ENCODE results near the gene ZW10. TPM values are rescaled to one million over a fixed set of nuclear protein-coding genes. Genes with fewer than 3 reads are reported as not detected.

ZW10 gene
- total and polyA plus RNA-seq, 2 of the 13 experiments (the other 11 are each of a cell fraction or from before 2014, with no cell fraction given), result 5.8 to 31.3 TPM

DNA sequence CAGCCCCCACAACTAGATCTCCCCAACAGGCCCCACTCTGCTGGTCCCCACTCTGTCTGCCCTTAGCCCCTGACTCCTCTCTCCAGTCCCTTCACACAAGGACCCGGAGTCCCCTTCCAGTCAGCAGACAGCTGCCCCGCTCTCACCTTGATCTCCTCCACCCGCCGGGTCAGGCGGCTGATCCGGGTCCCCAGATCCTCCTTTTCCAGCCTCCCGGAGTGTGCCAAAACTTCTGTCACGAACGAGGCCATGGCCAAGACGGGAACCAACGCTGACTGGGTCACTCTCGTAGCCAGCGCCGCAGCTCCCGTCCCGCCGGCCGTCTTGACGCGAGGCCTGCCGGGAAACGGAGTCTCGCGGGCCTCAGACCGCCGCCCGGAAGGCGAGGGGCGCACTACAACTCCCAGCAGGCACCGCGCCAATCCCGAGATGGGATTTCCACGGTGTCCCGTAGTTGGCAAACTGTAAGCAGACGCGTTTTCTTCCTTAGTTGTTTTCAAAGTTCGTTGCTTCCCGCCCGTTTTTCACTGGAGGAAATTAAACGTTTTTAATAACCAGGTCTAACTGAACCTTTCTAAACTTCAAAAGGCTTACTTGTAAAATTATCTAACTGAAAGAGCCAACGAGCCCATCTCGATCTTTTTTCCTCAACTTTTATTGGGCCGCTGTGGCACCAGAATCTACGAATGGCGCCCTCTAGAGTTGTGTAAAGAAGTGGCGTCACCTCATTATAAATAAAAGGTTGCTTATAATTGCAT, at the start of gene ZW10 (continued):
- TF ChIP-seq HINFP (CRISPR knock-in tag; IDR thresholded peaks at IDR 0.05; ENCODE audit: low read depth), result no peak
- TF ChIP-seq RFX5 (IDR thresholded peaks at IDR 0.05; ENCODE audit: low read depth, low read length), result no peak
- TF ChIP-seq HMG20B (CRISPR knock-in tag; conservative IDR thresholded peaks at IDR 0.05), result no peak
- TF ChIP-seq BCLAF1 (IDR thresholded peaks at IDR 0.05), result no peak
- no peak for TF ChIP-seq PTBP1 (IDR thresholded peaks at IDR 0.05; ENCODE audit: low read depth, low read length, poor library complexity, severe bottlenecking)
- TF ChIP-seq, protein P1, sequence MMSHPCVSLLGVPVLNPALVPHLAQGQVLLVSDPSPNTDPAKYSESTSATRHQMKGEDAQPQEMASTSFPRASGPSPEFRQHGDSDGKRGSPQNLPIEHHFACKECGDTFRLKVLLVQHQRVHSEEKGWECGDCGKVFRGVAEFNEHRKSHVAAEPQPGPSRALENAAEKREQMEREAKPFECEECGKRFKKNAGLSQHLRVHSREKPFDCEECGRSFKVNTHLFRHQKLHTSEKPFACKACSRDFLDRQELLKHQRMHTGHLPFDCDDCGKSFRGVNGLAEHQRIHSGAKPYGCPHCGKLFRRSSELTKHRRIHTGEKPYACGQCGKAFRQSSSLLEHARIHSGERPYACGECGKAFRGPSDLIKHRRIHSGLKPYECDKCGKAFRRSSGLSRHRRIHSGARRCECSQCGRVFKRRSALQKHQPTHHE (CRISPR knock-in tag; IDR thresholded peaks at IDR 0.05; ENCODE audit: borderline replicate concordance), result no peak
- TF ChIP-seq ZBTB14 (CRISPR knock-in tag; IDR thresholded peaks at IDR 0.05), result no peak
- no peak for TF ChIP-seq ZBTB21 (CRISPR knock-in tag; IDR thresholded peaks at IDR 0.05)
- 0 out of 2 replicates have a peak, but pooled peaks have one; percentile 31 for TF ChIP-seq ZBTB4 (CRISPR knock-in tag; IDR thresholded peaks at IDR 0.05; ENCODE audit: borderline replicate concordance)
- peak; percentile 39; the same call in 1 of the 2 replicates for TF ChIP-seq TMF1 (CRISPR knock-in tag; IDR thresholded peaks at IDR 0.05; ENCODE audit: low read depth)
- no peak for TF ChIP-seq YY1 (IDR thresholded peaks at IDR 0.05; ENCODE audit: insufficient read depth, insufficient replicate concordance, low read depth, low read length)
- TF ChIP-seq ZNF205 (CRISPR knock-in tag; IDR thresholded peaks at IDR 0.05), result no peak; the same call in 1 of the 2 replicates
- no peak for TF ChIP-seq TCF7 (IDR thresholded peaks at IDR 0.05; ENCODE audit: low read depth)
- no peak for TF ChIP-seq ZNF749 (CRISPR knock-in tag; IDR thresholded peaks at IDR 0.05; ENCODE audit: borderline replicate concordance)

All from HepG2 (cell line).